Kidney (tissue), 14 donors: ENCODE measurements around the gene IDI1. TPM values are rescaled to one million over a fixed set of nuclear protein-coding genes. Genes with fewer than 3 reads are reported as not detected.
A peak's percentile ranks its signal among the peaks of the same experiment; 100 is the strongest.

Experiments used
- DNase-seq, 5 donors: peaks; one replicate each; pipeline ENCODE4 v3.0.0-alpha.2; 2013 to 2020
- FAIRE-seq: peaks from 2 replicates; lab custom pipeline; 2012; peaks lifted over from hg19 to GRCh38; lab: Jason Lieb, UNC
- H3K27ac ChIP-seq, 2 donors: one replicate each; pipeline ENCODE4 v1.7.0; 2013; ENCODE audit warnings: low read depth in 2 of 2, low read length in 2 of 2, inconsistent platforms in 1 of 2
- H3K27me3 ChIP-seq: one replicate; pipeline ENCODE4 v1.7.1; 2013; ENCODE audit warnings: low read length, inconsistent platforms; ENCODE audit not compliant: control insufficient read depth, insufficient read depth
- H3K36me3 ChIP-seq, 3 donors: one replicate each; pipeline versions ENCODE4 v1.7.0 to v1.7.1; 2013; ENCODE audit warnings: low read length in 3 of 3, control low read depth in 1 of 3, inconsistent platforms in 1 of 3; ENCODE audit not compliant: insufficient read depth in 3 of 3, control insufficient read depth in 2 of 3
- H3K4me1 ChIP-seq, 3 donors: one replicate each; pipeline versions ENCODE4 v1.7.0 to v1.7.1; 2013; ENCODE audit warnings: low read length in 3 of 3, inconsistent platforms in 1 of 3, low read depth in 1 of 3; ENCODE audit not compliant: control insufficient read depth in 2 of 3, insufficient read depth in 2 of 3
- H3K4me3 ChIP-seq, 3 donors: one replicate each; pipeline versions ENCODE4 v1.7.0 to v1.8.1; 2013; ENCODE audit warnings: low read length in 3 of 3, control low read depth in 1 of 3, inconsistent platforms in 1 of 3
- H3K9ac ChIP-seq, 3 donors: one replicate each; pipeline versions ENCODE4 v1.7.0 to v1.7.1; 2013; ENCODE audit warnings: low read length in 3 of 3, control low read depth in 1 of 3, inconsistent platforms in 1 of 3
- H3K9me3 ChIP-seq, 3 donors: one replicate each; pipeline versions ENCODE4 v1.7.0 to v1.7.1; 2013; ENCODE audit warnings: low read length in 3 of 3, control low read depth in 1 of 3, inconsistent platforms in 1 of 3; ENCODE audit not compliant: control insufficient read depth in 2 of 3, insufficient read depth in 1 of 3
- CTCF ChIP-seq: IDR thresholded peaks from 3 replicates; pipeline ENCODE4 v1.5.1; 2012; ENCODE audit warnings: mild to moderate bottlenecking, moderate library complexity, borderline replicate concordance; ENCODE audit not compliant: insufficient read depth; ENCODE audit errors: extremely low read depth
- intact Hi-C: fragments of 100-400 bp; cut with DNase I; formaldehyde crosslinking; loops from one replicate; pipeline ENCODE4 v1.11.1; 2022
- polyA plus RNA-seq: library from polyadenylated mRNA; stranded (reverse); fragments of 350-450 nt; fragmentation: Illumina TruSeq; extraction: RNeasy Lipid Tissue Mini Kit (QIAGEN cat#74804); gene quantifications from one replicate; pipeline ENCODE4 v1.2.3, GENCODE V29; 2014; ENCODE audit warnings: low read depth, low replicate concordance; ENCODE audit not compliant: insufficient read depth
- total RNA-seq: library from RNA; stranded (reverse); fragmentation: NEBNext Ultra II Directional; extraction: Animal tissue kit (Norgen Biotek cat#: 25700); gene quantifications from one replicate; pipeline ENCODE4 v1.2.1, GENCODE V29; 2021
- donor health status: control.
- donor health status: control.
- donor health status: control.
- donor health status: control.
- donor health status: control.
- donor health status: DM: yes; HTN: yes; CAD: no.
- donor health status: Normal renal cell carcinoma (clear cell type).

Gene IDI1
- total and polyA plus RNA-seq, 2 donors from 2014 or later: 27.5 to 59.7 TPM

- peaks cover 0 to 8% (median 5%) of the 10 kb centered on the region in 3 donors for H3K36me3 ChIP-seq
- no peak for DNase-seq
- H3K27me3 ChIP-seq: no peaks in the 10 kb centered on the region
- no peak for FAIRE-seq
- peak overlapping the region in 1 of 2 donors; percentile 100 for H3K27ac ChIP-seq
- no peak for TF ChIP-seq CTCF
- intact Hi-C loops: no loop called here
- H3K4me3 ChIP-seq: peak overlapping the region; percentile 80 to 95 (median 86)
- H3K9ac ChIP-seq: peak overlapping the region in 2 of 3 donors; percentile 5 to 83
- H3K9me3 ChIP-seq: no peaks in the 10 kb centered on the region
- peaks cover 0 to 21% (median 18%) of the 10 kb centered on the region in 3 donors for H3K4me1 ChIP-seq
These were observed 1.2 kb upstream of the IDI1 start for GRCh38 chr10:1050145-1050544.

GRCh38 chr10:1049425-1049958, 573 bp upstream of the IDI1 start:
- Histone ChIP-seq H3K27me3 (no peaks in the 10 kb centered on the region), H3K9ac (peak overlapping the region; percentile 53 to 95 (median 83)), H3K4me1 (peaks cover 0 to 15% (median 12%) of the 10 kb centered on the region in 3 donors), H3K36me3 (peaks cover 0 to 8% (median 5%) of the 10 kb centered on the region in 3 donors), H3K27ac (peak overlapping the region; percentile 100), H3K9me3 (no peaks in the 10 kb centered on the region), H3K4me3 (peak overlapping the region; percentile 80 to 95 (median 86))
- FAIRE-seq (no peak), DNase-seq (no peak)
- no peak for TF ChIP-seq CTCF
- intact Hi-C loops: no loop called here

- H3K9ac ChIP-seq: peak overlapping the region; percentile 69 to 95 (median 92)
- DNase-seq (peak in 1 of 5 donors; percentile 75), FAIRE-seq (no peak)
- no peaks in the 10 kb centered on the region for H3K27me3 ChIP-seq
- TF ChIP-seq CTCF: no peak
- H3K36me3 ChIP-seq: peaks cover 0 to 8% (median 5%) of the 10 kb centered on the region in 3 donors
- H3K27ac ChIP-seq: peak overlapping the region; percentile 100
- intact Hi-C loops: no loop called here
- H3K4me1 ChIP-seq: peaks cover 0 to 10% (median 10%) of the 10 kb centered on the region in 3 donors
- no peaks in the 10 kb centered on the region for H3K9me3 ChIP-seq
- H3K4me3 ChIP-seq: peak overlapping the region; percentile 80 to 95 (median 95)
These were observed 579 bp downstream of the IDI1 start for GRCh38 chr10:1048349-1048731.
